Activated T-cell treated with anti-CD3 and anti-CD28 coated beads for 24 hours (primary cell): ENCODE data around the gene SPATA1.
"Not testable (repeated sequence)": the region's sequence is repeated elsewhere in the genome, so short reads cannot be mapped to it uniquely, and the experiment has no call there.

Experiments
- DNase-seq: peaks from one replicate; pipeline ENCODE4 v3.0.0-alpha.2; 2020; ENCODE audit warnings: low read depth

The SPATA1 gene

DNA sequence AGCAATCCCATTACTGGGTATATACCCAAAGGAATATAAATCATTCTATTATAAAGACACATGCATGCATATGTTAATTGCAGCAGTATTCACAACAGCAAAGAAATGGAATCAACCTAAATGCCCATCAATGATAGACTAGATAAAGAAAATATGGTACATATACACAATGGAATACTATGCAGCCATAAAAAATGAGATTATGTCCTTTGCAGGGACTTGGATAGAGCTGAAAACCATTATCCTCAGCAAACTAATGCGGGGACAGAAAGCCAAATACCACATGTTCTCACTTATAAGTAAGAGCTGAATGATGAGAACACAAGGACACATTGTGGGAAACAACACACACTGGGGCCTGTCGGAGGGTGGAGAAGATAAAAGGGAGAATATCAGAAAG, 88.8 kb downstream of the SPATA1 start:
- DNase-seq, result not testable (repeated sequence)

GRCh38 chr1:84597011-84597410, 90.8 kb downstream of the SPATA1 start:
- DNase-seq, result no peak

DNA sequence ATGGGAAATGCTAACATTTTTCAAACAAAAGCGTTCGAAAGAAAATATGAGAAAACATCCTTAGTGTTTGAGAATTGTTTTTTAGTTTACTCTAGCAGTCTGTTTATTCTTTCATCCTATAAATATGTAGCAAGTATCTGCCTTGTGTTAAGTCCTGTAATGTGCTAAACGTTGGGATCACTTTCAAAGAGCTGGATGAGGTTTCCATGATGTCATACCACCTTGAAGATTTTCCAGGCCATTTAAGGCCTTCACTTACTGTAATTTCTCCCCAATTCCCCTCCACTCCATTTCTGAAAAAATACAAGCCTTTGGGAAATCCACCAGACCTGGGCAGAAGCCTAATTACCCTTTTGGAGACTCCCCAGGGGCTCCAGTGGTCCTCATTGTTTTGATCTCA, 92.2 kb downstream of the SPATA1 start:
- DNase-seq, result no peak

DNA sequence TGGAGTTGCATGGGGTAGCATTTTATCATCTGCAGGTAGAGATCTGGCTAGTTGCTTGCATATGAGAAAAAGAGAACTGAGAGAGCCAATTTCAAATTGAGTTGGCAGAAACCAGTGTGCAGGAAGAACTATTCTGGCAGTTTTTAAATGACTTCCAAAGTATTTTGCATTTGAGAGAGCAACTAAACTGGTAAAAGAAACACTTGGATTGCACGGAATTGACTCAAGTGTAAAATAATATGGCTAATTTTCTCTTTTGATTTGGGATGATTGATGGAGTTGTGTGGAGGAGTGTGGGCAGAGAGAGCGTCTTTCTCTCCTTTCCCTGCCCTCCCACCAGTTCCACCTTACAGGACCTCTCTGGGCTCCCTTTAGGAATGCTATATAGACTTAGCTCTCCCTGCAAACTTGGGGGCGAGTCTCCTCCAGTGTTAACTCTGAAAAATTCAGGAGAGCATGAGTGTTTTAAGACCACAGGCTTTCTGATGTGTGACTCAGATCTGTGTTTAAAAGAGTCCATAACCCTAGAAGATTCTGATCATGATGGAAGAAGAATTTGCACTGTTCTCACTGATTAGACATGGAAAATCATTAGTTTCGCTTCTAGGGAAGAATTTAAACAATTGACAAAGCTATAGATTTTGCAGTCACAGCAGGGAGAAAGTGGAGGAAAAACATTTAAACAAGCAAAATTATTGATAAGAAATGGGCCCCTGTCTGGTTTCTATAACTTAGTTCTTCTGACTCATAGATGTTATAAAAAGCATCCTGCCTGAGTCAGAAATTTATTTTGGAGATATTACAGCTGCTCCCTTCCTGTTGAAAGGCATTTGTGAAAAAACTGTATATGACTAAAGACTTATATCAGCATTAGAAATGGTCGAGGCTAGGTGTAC, 92.9 kb downstream of the SPATA1 start:
- no peak for DNase-seq

DNA sequence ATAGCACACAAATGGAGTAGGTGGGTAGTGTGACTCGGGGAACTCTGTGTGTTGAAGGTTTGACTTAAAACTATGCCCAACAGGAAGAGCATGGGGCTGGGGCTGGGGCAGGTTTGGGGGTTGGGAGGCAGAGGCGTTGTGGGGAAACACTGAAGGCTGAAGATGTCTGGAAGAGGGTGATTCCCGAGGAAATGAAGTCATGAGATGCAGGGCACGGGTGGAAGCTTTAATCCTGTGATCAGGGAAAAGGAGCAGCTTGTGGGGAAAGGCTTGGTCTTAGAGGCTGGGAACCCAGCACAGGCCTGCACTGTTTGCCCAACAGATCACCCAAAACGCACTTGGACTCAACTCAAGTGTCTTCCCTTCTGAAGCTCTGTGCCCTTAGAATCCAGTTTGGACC, 94.6 kb downstream of the SPATA1 start:
- no peak for DNase-seq

- no peak for DNase-seq
These were observed 97.0 kb downstream of the SPATA1 start for GRCh38 chr1:84603223-84603622.

- DNase-seq, result no peak
These were observed 98.0 kb downstream of the SPATA1 start for GRCh38 chr1:84603941-84604830.

DNA sequence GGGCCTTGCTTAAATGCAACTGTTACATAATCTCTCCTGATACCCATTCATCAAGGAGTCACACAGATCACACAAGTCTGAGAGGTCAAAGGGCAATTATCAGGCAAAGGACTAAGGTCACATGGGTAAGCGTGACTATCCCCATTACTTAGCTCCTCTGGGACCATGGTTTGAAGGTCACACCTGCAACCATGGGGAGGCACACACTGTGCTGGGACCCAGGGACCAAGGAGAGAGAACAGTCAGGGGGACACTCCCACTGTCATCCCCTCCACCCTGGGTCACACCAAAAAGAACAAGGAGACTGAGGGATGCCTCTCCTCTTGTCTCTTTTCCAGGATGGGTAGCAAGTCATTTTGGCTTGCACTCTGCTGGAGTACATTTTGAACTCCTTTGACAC, 99.0 kb downstream of the SPATA1 start:
- DNase-seq, result no peak

- no peak for DNase-seq
These were observed 100.8 kb downstream of the SPATA1 start for GRCh38 chr1:84606977-84607376.

GRCh38 chr1:84611091-84611490, 104.9 kb downstream of the SPATA1 start:
- DNase-seq, result no peak

- no peak for DNase-seq
These were observed 105.6 kb downstream of the SPATA1 start for GRCh38 chr1:84611796-84612195.

- DNase-seq, result no peak
These were observed 106.8 kb downstream of the SPATA1 start for GRCh38 chr1:84613026-84613425.

- no peak for DNase-seq
These were observed 107.7 kb downstream of the SPATA1 start for GRCh38 chr1:84613887-84614286.

DNA sequence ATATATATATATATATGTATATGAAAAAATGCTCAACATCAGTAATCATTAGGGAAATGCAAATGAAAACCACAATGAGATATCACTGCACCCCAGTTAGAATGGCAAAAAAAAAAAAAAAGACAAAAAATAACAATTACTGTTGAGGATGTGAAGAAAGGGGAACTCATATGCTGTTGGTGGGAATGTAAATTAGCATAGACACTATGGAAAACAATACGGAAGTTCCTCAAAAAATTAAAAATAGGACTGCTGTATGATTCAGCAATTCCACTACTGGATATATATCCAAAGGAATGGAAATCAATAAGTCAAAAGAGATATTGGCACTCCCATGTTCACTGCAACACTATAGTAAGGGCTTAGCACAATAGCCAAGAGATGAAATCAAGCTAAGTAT, 109.6 kb downstream of the SPATA1 start:
- DNase-seq, result no peak
